Measurements from ENCODE around the gene CSTF2. TPM values are rescaled to one million over a fixed set of nuclear protein-coding genes. Genes with fewer than 3 reads are reported as not detected.
"Not testable (repeated sequence)": the region's sequence is repeated elsewhere in the genome, so short reads cannot be mapped to it uniquely, and the experiment has no call there.

Gene CSTF2
- polyA plus RNA-seq (ENCODE audit: insufficient read length in 10 of 10) = 10 to 100 TPM in 7 of 10 donors, 1 to 10 TPM in 3; 8.9 to 13.4 (median 10.6) TPM
- long read RNA-seq, donor 1 = 0 reads
- long read RNA-seq, donor 2, partial matches to known transcripts = 0 of 1 reads
- long read RNA-seq, donor 2, other reads (novel, unspliced or antisense) = 0 of 1 reads
- long read RNA-seq, donor 3 = 0 reads
- long read RNA-seq, donor 4, partial matches to known transcripts = 0 of 2 reads
- long read RNA-seq, donor 4, other reads (novel, unspliced or antisense) = 0 of 2 reads
- long read RNA-seq, donor 5, partial matches to known transcripts = 0 of 2 reads
- long read RNA-seq, donor 5, other reads (novel, unspliced or antisense) = 0 of 2 reads
- long read RNA-seq, donor 6, partial matches to known transcripts = 0 of 1 reads
- long read RNA-seq, donor 6, other reads (novel, unspliced or antisense) = 0 of 1 reads
- long read RNA-seq, donor 7, partial matches to known transcripts = 0 of 1 reads
- long read RNA-seq, donor 7, other reads (novel, unspliced or antisense) = 0 of 1 reads
- long read RNA-seq, donor 8, partial matches to known transcripts = 0 of 2 reads
- long read RNA-seq, donor 8, other reads (novel, unspliced or antisense) = 0 of 2 reads
- long read RNA-seq, donor 9 = 0 reads

DNA sequence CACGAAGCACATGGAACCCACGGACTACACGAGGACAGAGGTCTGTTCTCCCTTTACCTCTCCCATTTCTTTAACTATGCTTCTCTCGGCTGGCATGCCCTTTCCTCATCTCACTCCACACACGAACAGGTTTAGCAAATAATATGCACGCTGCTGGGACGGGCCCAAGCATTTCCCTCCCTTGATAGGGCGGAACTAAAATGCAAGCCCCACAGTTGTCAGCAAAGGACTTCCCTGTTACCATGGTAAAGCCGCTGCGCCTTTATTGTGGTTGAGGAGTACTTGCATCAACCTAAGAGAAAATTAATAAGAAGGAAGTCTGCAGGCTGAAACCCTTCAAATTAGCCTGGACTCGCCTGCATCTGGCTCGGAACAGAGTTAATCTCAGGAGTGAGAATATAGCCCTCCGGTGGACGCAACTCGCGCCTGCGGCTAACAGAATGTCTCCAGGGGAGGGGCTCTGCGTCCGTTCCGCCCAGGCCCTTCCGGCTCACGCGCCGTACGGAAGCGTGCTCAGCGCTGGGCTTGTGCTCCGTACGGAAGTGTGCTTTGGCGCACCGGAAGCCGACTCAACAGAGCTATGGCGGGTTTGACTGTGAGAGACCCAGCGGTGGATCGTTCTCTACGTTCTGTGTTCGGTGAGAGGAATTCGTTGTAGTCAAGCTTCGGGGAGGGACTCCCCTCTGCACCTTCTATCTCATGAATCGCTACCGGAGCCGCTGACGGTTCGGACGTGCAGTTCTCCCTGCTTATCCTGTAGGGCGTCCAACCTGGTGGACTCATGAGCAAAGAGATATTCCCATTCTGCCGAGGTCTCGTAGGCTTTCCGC is at the start of gene CSTF2:
CSTF2 (plus strand) TSS at position 555 of the 830 bp plus-strand sequence; CDS start at position 581, 26 bp downstream.
- DNase-seq = peak; percentile 78 to 93 (median 88)

DNA sequence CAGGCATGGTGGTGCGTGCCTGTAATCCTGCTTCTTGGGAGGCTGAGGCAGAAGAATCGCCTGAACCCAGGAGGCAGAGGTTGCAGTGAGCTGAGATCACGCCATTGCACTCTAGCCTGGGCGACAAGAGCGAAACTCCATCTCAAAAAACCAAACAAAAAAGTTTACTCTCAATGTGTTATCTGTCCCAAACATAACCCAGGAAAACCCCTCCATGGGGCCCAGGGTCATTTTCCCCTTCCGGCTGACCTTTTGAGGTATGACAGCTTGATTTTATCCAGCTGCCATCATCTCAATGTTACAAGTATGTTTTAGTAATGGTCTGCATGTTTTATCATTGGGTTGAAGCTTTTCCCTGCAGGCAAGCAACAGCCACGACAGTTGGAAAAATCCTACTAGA is 23.8 kb upstream of the CSTF2 start:
- not testable (repeated sequence) for DNase-seq

- DNase-seq = no peak
Observed at GRCh38 chrX:100797359-100797758, 22.8 kb upstream of the CSTF2 start.

- no peak for DNase-seq
Observed at GRCh38 chrX:100798484-100799214, 21.5 kb upstream of the CSTF2 start.

GRCh38 chrX:100802843-100803242 is 17.3 kb upstream of the CSTF2 start:
- no peak for DNase-seq

DNA sequence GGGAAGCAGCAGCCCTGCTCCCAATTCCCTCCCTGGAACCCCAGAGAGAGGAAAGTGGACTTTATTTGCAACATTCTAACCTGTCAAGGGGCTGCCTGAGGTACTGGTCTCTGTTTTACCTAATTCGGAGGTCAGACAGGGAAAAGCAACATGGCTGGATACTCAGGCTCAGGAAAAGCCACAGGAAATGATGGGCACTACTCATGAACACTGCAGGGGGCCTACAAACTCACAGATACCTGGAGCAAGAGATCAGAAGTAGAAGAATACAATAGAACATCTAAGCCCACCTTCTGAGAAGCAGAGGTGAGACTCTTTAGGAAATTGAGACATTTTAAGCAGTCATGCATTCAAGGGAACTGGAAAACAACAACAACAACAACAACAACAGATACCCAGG is 15.4 kb upstream of the CSTF2 start:
- DNase-seq = no peak

GRCh38 chrX:100808265-100808664 is 11.9 kb upstream of the CSTF2 start:
- DNase-seq = not testable (repeated sequence)

GRCh38 chrX:100812216-100813158 is 7.7 kb upstream of the CSTF2 start:
- no peak for DNase-seq

- DNase-seq = no peak
Observed at GRCh38 chrX:100817340-100817739, 2.9 kb upstream of the CSTF2 start.

DNA sequence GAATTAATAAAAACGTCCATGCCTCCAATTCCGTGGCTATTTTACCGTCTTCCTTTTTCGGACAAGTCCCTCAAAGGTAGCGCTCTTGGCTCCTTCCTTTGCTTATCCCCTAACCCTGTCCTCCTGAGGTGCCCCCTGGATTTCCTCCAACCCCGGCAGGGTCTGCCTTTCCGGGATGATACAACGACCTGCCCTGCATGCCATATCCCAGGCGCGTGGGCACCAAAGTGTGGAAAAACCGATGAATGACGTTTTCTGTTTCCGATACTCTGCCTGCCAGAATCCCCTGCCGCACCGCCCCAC is 706 bp upstream of the CSTF2 start:
- no peak for DNase-seq

DNA sequence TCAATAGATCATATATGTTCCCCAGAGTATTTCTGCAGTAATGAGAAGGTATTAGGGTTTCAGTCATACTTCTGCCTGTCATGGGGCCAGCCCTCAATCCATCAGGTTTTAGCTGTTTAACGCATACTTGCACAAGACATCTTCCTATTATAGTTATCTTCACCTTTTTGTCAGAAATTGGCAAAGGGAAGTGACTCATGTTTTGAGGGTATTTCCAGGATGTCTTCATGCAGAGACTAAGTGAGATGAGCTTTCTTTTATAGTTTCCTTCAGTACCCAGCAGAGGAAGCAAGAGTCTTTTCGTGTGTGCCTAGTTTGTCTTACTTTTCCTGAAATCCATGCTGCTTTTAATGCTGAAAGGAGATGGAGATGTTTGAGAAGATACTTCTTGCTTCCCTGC is 9.5 kb downstream of the CSTF2 start:
- no peak for DNase-seq

DNA sequence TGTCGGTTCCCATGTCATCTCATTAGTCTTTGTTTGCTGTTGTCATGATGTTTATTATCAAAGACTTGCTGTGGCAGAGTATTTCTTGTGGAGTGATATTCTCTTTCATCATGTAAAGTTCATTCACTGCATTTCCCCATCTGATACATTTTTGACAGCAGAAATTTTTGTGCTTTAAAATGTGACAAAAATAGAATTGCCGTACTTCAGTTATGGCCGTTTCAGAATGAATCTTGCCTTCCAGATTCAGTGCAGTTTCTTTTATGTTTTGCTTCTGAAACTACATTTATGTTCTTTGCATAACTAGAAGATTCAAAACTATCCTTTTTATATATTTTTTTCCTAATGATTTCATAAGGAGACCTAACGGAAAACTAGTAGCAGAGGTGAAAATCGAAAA is 10.0 kb downstream of the CSTF2 start:
- DNase-seq = no peak

- DNase-seq = no peak
Observed at GRCh38 chrX:100830547-100830946, 10.4 kb downstream of the CSTF2 start.

- no peak for DNase-seq
Observed at GRCh38 chrX:100831219-100831946, 11.2 kb downstream of the CSTF2 start.

GRCh38 chrX:100850317-100850716 is 30.1 kb downstream of the CSTF2 start:
- DNase-seq = no peak

GRCh38 chrX:100852810-100853209 is 32.6 kb downstream of the CSTF2 start:
- no peak for DNase-seq

DNA sequence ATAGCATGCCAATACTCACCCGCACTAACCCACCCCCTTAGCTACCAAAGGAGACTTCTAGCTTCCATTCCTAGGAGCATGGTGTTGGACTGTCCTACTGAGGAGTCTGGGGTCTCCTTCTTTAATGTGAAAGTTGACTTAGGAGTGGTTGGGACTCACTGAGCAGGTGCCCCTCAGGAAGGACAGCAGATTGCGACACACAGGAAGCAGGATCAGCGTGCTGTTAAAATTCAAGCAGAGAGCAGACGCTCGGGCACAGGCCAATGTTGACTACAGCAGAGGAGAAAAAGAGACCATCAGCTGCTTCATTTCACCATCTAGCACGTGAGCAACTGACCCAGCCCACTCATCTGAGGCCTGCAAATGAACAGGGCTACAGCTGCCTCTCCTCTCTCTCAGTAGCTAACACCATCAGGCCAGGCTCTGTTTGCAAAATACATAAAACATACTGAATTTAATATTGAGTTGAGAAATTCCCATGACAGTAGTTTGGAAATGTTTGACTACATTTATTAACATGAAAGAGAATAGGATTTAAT is 43.2 kb downstream of the CSTF2 start:
- no peak for DNase-seq

- no peak for DNase-seq
Observed at GRCh38 chrX:100864657-100865391, 44.6 kb downstream of the CSTF2 start.

DNA sequence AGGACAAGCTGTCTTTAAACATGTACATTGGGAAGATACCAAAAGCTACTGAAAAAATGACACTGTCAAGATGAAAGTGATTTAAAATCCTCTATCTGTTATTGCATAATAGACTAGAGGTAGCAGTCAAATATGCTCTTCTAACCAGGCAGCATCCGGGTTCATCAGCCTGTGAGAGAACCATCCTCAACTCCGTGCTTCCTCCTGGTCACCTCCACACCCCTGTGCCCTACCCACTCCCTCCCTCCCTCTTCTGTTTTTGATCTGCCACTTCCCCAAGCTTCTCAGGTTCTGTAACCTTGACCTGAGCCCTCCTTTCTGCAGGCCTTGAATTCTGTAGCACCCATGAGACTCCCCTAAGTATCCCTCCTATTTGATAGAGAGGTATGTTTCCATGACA is 48.1 kb downstream of the CSTF2 start:
- DNase-seq = no peak
